ENCODE measurements around the gene SHISA5.

SHISA5 gene

DNA sequence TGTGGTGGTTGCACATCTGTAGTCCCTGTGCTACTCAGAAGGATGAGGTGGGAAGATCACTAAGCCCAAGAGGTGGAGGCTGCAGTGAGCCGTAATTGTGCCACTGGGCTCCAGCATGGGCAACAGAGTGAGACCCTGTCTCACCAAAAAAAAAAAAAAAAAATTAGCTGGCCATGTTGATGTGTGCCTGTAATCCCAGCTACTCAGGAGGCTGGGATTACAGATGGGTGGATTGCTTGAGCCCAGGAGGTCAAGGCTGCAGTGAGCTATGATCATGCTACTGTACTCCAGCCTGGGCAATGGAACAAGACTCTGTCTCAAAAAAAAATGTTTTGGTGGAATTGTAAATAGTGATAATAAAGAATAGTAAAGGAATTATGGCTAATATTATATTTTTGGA is 47.5 kb downstream of the SHISA5 start:
- DNase-seq = no peak

- no peak for DNase-seq
These were observed 52.7 kb downstream of the SHISA5 start for GRCh38 chr3:48451270-48451669.

GRCh38 chr3:48446425-48447193 is 57.4 kb downstream of the SHISA5 start, which contains the start of gene ATRIP:
ATRIP (plus strand) TSS chr3:48446737; CDS start chr3:48446846, 109 bp downstream.
- DNase-seq = peak; percentile 24

DNA sequence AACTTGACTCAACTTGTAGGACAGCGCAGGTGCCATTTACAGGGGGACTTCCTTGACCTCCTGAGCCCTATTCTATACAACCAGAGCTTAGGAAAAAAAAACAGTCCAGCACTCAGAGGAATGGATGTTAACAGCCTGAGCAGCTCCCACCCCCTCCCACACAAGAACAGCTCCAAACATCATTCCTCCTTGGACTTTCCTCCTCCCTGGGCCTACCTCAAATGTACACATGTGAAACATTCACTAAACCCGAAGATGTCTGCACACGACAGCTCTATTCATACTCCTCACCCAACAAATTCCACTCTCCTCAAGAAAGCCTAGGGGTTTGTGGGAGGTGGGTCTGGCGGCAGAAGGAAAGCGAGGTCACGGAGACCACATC is 57.9 kb downstream of the SHISA5 start:
- no peak for DNase-seq

- no peak for DNase-seq
These were observed 58.6 kb downstream of the SHISA5 start for GRCh38 chr3:48445277-48445882.

GRCh38 chr3:48441940-48442339 is 62.0 kb downstream of the SHISA5 start:
- no peak for DNase-seq

DNA sequence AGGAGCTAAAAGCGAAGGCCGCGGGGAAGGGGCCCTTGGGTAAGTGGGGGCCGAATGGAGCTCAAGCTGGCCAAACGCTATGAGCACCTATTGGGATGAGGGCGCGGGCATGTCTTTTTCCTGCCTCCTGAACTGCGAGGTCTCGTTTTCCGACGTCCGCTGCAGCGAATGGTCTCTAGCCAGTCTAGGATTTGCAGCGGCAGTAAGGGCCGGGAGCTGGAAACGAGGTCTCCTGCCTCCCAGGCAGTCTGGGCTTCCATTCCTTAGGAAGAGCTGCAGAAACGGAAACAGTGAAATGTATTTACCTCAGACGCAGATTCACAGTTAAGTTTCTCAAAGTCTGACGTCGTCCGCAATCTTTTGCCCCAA is 63.4 kb downstream of the SHISA5 start:
- DNase-seq = no peak

DNA sequence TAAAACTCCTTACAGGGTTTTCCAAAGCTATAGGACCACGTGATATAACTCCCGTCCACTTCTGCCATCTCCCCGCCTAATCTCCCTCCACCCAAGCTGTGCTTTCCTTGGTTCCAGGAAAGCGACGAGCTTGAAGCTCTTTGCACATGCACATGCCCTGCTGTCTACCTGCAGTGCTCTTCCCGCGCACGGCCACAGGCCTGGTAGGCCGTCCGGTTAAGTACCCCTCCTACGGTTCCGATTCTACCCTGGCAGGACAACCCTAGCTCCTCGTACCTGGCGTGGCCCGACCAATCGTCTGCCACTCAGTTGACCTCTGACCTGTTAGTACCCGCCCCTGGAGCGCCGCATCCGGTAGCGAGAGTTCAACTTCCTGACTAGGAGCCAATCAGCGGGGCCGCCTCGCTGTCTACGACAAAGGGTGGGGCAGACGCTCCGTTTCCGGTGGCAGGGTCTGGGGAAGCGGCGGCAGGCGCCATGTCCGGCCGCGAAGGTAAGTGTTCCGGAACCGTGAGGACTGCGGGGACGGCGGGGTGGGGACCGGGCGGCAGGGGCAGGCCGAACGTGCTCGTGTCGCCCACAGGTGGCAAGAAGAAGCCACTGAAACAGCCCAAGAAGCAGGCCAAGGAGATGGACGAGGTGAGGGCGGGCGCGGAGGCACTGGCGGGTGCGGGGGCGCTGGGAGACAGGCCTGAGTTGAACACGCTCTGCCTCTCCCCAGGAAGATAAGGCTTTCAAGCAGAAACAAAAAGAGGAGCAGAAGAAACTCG is 64.0 kb downstream of the SHISA5 start, which contains the start of the genes CCDC51 and TMA7:
TSS of gene CCDC51 (minus strand) at position 300 of the 770 bp plus-strand sequence. CDS start 4,991 bp downstream, outside the sequence.
TSS of gene TMA7 (plus strand) at position 438 of the 770 bp plus-strand sequence. CDS start at position 478, 40 bp downstream.
- DNase-seq = peak; percentile 83

- no peak for DNase-seq
These were observed 66.2 kb downstream of the SHISA5 start for GRCh38 chr3:48437812-48438211.

GRCh38 chr3:48436855-48437254 is 67.1 kb downstream of the SHISA5 start:
- DNase-seq = no peak

DNA sequence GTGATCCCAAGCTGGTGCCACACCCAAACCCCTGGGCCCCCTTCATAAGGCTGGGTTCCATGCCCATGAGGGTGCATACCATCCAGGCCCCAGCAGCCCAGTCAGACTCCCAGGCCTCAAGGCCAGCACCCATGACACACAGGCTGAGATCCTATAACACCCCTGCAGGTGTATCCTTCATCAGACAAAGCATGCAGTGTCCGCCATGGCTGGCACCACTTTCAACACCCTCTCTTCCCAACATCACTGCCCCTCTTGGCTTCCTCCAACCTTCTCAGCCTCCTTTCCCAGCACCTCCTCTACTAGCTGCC is 67.5 kb downstream of the SHISA5 start:
- no peak for DNase-seq

DNA sequence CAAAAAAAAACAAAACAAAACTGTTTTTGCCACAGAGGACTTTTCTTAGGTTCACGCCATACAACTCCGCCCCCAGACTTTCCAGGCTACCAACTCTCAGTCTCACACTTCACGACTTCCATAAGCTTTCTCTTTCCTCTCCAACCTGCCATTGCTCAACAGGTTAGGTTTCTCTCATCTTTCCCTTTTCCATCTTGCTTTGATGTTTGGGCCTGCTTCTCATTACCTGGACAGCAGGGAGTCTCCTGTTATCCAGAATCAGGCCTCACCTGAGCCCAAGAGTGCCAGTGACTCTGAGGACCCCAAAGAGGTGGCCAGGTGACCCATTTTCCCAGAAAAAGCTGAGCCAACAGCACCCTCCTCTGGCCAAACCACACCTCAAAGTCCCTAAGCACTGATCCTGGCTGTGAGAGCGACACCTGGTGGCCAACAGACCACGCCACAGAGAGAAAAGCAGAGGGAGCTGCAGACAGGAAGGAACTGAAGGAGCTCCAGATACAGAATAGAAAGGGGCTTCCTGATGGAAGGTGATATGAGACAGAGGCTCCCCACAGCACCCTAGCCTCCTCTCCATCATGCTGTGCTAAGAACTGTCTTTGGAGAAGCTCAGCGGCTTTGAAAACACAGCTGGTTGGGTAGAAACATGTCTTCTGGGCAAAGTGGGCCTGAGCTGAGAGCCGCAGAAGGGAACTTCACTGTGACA is 68.0 kb downstream of the SHISA5 start:
- peak; percentile 19 for DNase-seq

DNA sequence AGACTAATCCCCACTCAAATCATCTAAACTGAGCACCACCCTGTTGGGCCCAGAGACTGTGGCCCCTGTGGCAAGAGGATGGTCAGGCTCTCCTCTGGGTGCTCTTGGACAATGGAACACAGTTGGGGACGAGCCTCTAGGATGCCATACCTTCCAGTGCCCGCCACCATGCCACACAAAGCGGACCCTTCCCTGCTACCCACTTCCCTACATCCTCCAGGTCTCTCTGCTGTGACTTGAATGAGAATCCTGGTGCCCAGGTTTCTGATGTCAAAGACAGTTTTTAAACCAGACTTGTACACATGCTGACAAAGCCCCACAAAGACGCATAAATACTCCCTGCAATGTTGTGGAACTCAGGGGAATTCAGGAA is 68.8 kb downstream of the SHISA5 start:
- no peak for DNase-seq

DNA sequence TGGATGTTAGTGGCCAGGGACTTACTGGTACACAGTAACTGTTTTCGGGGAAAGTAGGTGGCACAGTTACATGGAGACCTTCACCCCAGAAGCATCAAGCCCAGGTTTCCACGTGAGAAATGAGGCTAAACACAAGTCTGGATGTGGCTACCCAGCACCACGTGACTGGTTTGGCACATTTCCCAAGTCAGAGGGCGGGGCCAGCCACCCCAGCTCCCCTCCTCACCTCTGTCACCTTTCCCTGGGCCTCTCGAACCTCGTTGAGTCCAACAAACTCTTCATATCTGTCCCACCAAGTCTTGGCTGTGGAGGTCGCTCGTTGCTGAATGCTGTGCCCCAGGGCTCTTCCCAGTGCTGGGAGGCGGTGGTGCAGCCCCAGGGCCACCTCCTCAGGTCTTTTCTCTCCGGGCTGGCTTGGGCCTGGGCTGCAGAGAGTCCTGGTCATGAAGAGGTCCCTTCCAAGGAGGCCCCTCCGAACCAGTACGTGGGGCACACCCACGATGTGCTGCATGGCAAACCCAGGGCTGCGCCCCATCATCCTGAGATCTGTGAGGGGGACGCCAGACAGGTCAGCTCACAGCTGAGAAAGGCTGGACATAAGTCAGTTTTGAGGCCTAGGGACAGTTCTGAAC is 69.3 kb downstream of the SHISA5 start:
- no peak for DNase-seq

- DNase-seq = no peak
These were observed 70.4 kb downstream of the SHISA5 start for GRCh38 chr3:48433472-48434118.

DNA sequence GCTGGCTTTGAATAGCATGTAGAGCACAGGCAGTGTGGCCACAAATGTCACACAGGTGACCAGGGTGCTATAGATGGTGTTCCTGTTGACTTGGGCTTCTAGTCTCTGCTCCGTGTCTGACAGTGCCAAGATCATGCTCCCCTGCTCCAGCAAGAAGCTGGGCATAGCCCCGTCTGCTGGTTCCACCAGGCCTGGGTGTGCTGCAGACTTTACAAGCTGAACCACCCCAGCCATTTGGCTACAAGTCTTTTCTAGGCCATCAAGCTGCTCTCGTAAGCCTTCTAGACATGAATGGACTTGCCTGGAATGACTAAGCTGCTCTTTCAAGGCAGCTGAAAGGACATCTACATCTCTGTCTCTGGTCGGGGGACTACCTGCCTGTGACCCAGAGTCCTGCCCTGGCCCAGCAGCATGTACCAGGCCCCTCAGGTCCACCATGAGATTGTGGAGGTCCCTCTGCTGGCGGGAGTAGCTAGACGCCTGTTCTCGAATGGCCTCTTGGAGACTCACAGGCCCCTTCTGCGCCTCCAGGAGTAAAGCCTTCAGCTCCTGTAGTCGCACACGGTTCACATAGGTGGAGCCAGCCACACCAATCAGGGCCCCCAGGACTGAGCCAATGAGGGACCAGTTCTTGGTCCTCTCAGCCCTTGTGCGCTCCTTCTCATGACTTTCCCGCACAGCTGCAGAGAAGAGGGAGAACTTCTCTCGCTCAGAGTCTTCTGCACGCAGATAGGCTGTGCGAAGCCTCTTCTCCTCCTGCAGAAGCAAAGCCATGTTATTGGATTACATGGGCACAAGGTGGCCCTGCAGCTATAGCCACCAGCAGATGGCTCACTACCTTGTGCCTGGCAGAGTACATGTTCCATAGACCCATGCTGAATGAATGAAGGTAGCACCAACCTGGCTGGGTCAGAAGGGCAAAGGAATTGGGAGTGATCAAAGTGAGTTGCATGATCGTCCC is 71.3 kb downstream of the SHISA5 start:
- no peak for DNase-seq

DNA sequence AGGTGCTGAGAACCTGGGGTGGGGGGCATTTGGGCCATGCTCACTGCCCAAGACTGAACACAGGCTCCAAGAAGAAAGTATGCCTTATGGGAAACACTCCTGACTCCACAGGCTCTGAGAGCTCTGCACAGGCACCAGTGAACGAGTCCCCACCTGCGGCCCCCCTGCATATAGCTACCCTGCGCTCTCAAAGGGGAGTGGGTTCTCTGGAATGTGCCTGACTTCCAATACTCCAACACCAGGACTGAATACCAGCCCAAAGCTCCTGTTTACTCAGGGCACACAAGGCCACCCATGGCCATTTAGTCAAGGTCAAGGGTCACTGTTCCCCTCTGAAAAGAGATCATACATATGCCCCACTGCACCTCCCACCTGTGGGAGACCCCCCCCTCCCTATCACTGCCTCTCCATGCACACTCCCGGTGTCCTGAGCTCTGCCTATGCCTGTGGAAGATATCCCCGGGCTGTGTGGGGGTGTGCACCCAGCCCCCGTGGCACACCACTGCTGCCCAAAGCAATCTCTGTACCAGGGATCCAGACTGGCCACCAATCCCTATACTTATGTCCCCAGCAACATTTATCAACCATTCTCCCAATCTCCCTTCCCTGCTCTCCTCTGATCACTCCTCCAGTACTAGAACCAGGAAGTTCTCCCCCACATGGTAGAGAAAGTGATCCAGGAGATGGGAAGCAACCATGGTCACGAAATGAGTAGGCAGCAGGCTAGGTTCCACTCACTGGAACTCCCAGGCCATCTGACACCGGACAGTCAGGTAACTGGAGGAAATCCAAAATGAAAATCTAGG is 72.5 kb downstream of the SHISA5 start:
- DNase-seq = no peak

DNA sequence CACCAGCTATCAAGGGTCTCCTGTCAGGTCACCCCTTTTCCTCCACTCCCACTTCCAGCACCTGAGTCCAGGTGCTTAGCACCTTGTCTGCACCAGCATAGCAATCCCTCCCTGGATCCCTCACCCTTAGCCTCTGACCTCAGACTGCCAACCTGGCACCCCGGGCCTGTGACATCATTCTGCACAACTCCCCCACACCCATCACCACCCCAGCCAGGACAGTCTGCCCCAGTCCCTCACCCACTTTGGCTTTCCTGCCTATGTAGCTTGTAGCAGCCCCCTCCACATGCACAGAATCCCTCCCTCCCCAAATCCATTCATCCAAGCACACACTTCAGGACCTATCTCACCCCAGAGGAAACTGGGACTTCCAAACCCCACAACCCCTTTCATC is 73.3 kb downstream of the SHISA5 start:
- DNase-seq = no peak

GRCh38 chr3:48429960-48430707 is 73.8 kb downstream of the SHISA5 start, which contains the start of gene PLXNB1:
PLXNB1 (minus strand) TSS chr3:48430086; CDS start chr3:48424611, 5,475 bp downstream.
- DNase-seq = peak; percentile 23
